ENCODE measurements around the gene TMCO1.

- TF ChIP-seq POLR2A (IDR thresholded peaks at IDR 0.05): no peak
- TF ChIP-seq CTCF (IDR thresholded peaks at IDR 0.05): no peak
Measured at GRCh38 chr1:165753934-165754333, 14.7 kb downstream of the TMCO1 start.

All from Peyer's patch (tissue), 4 donors.